ENCODE data around the gene SUPT20H.

SUPT20H gene

GRCh38 chr13:36997716-36998427, 61.6 kb downstream of the SUPT20H start:
- no peak for DNase-seq

GRCh38 chr13:36992362-36992761, 67.1 kb downstream of the SUPT20H start:
- no peak for DNase-seq

- DNase-seq: no peak
These were observed 72.8 kb downstream of the SUPT20H start for GRCh38 chr13:36986462-36987240.

GRCh38 chr13:36981156-36981743, 78.2 kb downstream of the SUPT20H start:
- DNase-seq: no peak

- DNase-seq: no peak
These were observed 80.0 kb downstream of the SUPT20H start for GRCh38 chr13:36979361-36980050.

- no peak for DNase-seq
These were observed 84.3 kb downstream of the SUPT20H start for GRCh38 chr13:36975172-36975571.

- DNase-seq: no peak
These were observed 85.7 kb downstream of the SUPT20H start for GRCh38 chr13:36973621-36974295.

- DNase-seq: no peak
These were observed 86.5 kb downstream of the SUPT20H start for GRCh38 chr13:36973009-36973408.

- no peak for DNase-seq
These were observed 93.1 kb downstream of the SUPT20H start for GRCh38 chr13:36966404-36966803.

GRCh38 chr13:36965767-36966166, 93.7 kb downstream of the SUPT20H start:
- no peak for DNase-seq

GRCh38 chr13:36959456-36960116, 99.9 kb downstream of the SUPT20H start:
- DNase-seq: no peak
